HG03521 (cell line): ENCODE measurements around the gene PASD1.
"Not testable (repeated sequence)": the region's sequence is repeated elsewhere in the genome, so short reads cannot be mapped to it uniquely, and the experiment has no call there.

Experiments
- ATAC-seq: cut with Tn5 transposase; IDR thresholded peaks from one replicate; pipeline ENCODE4 v1.9.1; 2021; ENCODE audit warnings: mild to moderate bottlenecking, moderate library complexity; ENCODE audit not compliant: unreplicated experiment

Gene PASD1

GRCh38 chrX:151621422-151621821, 57.9 kb downstream of the PASD1 start:
- ATAC-seq: no peak

GRCh38 chrX:151624677-151625076, 61.2 kb downstream of the PASD1 start:
- no peak for ATAC-seq

GRCh38 chrX:151631822-151632221, 68.3 kb downstream of the PASD1 start:
- no peak for ATAC-seq

GRCh38 chrX:151633157-151633556, 69.7 kb downstream of the PASD1 start:
- ATAC-seq: no peak

- no peak for ATAC-seq
Measured at GRCh38 chrX:151634937-151635336, 71.5 kb downstream of the PASD1 start.

GRCh38 chrX:151641564-151641963, 78.1 kb downstream of the PASD1 start:
- ATAC-seq: no peak

GRCh38 chrX:151675121-151675746, 111.8 kb downstream of the PASD1 start:
- ATAC-seq: no peak

GRCh38 chrX:151676196-151676595, 112.7 kb downstream of the PASD1 start:
- ATAC-seq: no peak

GRCh38 chrX:151679798-151680402, 116.4 kb downstream of the PASD1 start:
- ATAC-seq: no peak

GRCh38 chrX:151680805-151681204, 117.3 kb downstream of the PASD1 start:
- ATAC-seq: peak; percentile 80

- no peak for ATAC-seq
Measured at GRCh38 chrX:151687635-151688034, 124.2 kb downstream of the PASD1 start.

- no peak for ATAC-seq
Measured at GRCh38 chrX:151688695-151689094, 125.2 kb downstream of the PASD1 start.

- ATAC-seq: no peak
Measured at GRCh38 chrX:151692825-151693224, 129.3 kb downstream of the PASD1 start.

- no peak for ATAC-seq
Measured at GRCh38 chrX:151694121-151694520, 130.6 kb downstream of the PASD1 start.

GRCh38 chrX:151694661-151695582, 131.4 kb downstream of the PASD1 start, which contains the start of gene PRRG3:
TSS of gene PRRG3 (plus strand) at chrX:151695458. CDS start at chrX:151698815, 3,357 bp downstream.
- no peak for ATAC-seq

GRCh38 chrX:151695583-151696340, 132.3 kb downstream of the PASD1 start:
- no peak for ATAC-seq

GRCh38 chrX:151697082-151697481, 133.6 kb downstream of the PASD1 start:
- ATAC-seq: not testable (repeated sequence)

GRCh38 chrX:151697522-151697921, 134.0 kb downstream of the PASD1 start:
- ATAC-seq: no peak

GRCh38 chrX:151698485-151698884, 135.0 kb downstream of the PASD1 start:
- ATAC-seq: no peak

- no peak for ATAC-seq
Measured at GRCh38 chrX:151699746-151700145, 136.3 kb downstream of the PASD1 start.

- no peak for ATAC-seq
Measured at GRCh38 chrX:151700581-151700980, 137.1 kb downstream of the PASD1 start.
